ENCODE results near the gene RABGAP1L. TPM values are rescaled to one million over a fixed set of nuclear protein-coding genes. Genes with fewer than 3 reads are reported as not detected.
"Not testable (repeated sequence)": the region's sequence is repeated elsewhere in the genome, so short reads cannot be mapped to it uniquely, and the experiment has no call there.

Gene RABGAP1L
- total RNA-seq, 1 experiment from 2014 or later, result 20.2 TPM

DNA sequence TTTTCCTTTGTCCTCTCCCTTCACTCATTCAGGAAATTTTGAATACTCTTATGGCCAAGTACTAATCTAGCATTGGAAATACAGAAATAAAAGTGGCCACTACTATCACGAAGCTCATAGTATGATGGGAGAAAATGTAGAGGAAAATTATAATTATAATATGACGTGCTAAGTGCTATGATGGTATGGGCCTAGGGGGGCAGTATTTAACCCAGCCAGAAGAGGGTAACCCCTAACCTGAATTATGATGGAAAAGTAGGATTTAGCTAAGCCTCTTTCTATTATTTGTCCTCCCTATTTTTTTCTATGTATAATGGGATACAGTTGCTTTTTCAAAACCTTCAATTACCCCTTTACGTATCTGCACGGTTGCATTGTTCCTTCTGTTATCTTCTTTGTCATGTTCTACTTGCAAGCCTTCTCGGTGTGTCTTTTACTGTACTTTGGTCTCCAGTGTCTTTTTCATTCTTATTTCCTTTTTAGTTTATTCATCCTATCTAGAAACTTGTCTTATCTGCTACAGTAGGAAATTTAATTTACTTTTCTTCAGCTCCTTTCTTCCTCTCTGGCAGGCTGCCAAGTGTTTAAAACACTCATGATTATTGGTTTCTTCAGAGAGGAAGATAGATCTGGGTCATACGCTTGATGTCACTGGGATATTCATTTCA, 199.6 kb downstream of the RABGAP1L start:
- DNase-seq (ENCODE audit: low spot score), result peak; percentile 50

- DNase-seq (ENCODE audit: low spot score), result no peak
These were observed 200.1 kb downstream of the RABGAP1L start for GRCh38 chr1:174359454-174359805.

- no peak for DNase-seq (ENCODE audit: low spot score)
These were observed 205.8 kb downstream of the RABGAP1L start for GRCh38 chr1:174364996-174365736.

GRCh38 chr1:174366946-174367345, 207.6 kb downstream of the RABGAP1L start:
- no peak for DNase-seq (ENCODE audit: low spot score)

DNA sequence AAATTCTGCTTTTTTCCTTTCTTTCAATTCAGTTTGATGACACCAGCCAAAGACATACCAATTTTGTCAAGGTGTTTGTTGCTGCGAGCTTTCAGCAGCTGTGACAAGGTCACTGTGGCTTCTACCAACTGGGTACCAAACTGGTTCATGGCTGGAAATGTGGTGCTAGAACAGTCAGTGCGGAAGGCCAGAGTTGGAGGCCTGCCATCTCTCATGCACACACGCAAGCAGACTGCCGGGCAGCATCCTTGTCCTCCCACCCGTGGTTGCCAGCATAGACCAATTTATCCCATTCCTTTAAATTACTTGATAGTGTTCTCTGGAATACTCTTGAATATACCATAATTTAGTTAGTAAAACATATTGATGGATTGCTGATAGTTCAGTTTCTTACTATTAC, 208.6 kb downstream of the RABGAP1L start:
- DNase-seq (ENCODE audit: low spot score), result no peak

- DNase-seq (ENCODE audit: low spot score), result no peak
These were observed 216.7 kb downstream of the RABGAP1L start for GRCh38 chr1:174376030-174376429.

- no peak for DNase-seq (ENCODE audit: low spot score)
These were observed 232.4 kb downstream of the RABGAP1L start for GRCh38 chr1:174391716-174392115.

- DNase-seq (ENCODE audit: low spot score), result no peak
These were observed 234.6 kb downstream of the RABGAP1L start for GRCh38 chr1:174393885-174394284.

- DNase-seq (ENCODE audit: low spot score), result no peak
These were observed 237.9 kb downstream of the RABGAP1L start for GRCh38 chr1:174397261-174397660.

GRCh38 chr1:174398246-174398645, 238.9 kb downstream of the RABGAP1L start:
- no peak for DNase-seq (ENCODE audit: low spot score)

GRCh38 chr1:174399211-174399610, 239.9 kb downstream of the RABGAP1L start:
- DNase-seq (ENCODE audit: low spot score), result no peak

DNA sequence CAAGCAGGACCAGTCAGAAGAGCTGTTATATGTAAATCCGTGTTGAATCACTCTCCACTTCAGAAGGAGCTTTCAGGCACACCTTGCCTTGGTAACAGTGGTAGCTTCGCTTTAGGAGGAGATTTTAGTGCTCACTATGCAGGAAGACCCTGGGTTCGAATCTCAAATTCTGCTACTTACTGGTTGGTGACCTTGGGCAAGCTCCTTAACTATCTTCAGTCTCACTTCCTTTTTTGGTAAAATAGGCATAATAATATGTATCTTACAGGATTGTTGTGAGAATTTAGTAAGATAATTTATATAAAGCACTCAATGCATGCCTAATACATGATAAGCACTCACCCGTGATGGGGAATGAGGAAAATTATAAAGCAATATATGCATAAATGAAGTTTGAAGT, 241.8 kb downstream of the RABGAP1L start:
- DNase-seq (ENCODE audit: low spot score), result no peak

DNA sequence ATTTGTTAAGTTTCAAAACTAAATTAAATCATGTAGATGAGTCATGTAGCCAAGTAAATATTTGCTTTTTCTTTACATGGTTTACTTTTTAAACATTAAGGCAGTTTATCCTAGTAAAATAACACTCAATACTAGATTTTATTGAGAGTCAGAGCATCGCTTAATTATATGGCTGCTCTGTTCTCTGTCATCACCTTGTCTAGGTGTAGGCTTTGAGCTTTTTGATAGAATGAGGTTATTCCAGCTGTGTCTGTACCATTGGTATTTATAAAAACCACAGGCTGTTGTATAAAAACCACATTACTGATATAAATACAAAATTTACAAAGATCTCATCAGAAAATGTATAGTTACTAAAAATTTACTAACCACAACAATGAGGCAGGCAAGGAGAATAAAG, 245.9 kb downstream of the RABGAP1L start:
- peak; percentile 23 for DNase-seq (ENCODE audit: low spot score)

DNA sequence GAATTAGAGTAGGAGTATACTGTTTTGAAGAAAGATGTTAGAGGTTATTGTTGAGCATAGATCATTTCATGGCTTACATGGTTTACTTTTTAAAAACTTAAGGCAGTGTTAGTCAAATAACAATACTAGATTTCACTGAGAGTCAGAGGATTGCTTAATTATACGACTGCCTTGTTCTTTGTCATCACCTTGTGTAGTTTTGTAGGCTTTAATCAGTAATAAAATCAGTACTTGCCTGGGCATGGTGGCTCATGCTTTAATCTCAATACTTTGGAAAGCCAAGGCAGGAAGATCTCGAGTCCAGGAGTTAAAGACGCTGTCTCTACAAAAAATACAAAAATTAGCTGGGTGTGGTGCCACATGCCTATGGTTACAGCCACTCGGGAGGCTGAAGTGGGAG, 247.1 kb downstream of the RABGAP1L start:
- no peak for DNase-seq (ENCODE audit: low spot score)

DNA sequence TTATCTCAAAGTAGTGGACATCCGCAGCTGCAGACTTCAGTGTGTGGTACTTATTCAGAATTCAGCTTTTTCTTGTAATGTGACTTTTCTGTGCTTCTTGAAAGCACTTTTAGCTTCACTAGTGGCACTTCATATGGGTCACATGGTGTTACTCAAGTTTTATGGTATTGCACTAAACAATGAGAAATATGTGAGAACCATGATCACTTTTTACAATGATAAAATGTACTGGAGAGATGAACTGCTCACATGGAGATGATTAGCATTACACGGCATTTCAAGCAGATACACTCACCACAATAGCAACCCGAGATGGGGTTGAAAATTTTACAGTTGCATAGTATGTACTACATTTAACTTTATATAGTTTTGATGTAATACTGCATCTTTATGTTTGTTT, 248.3 kb downstream of the RABGAP1L start:
- no peak for DNase-seq (ENCODE audit: low spot score)

GRCh38 chr1:174408146-174408545, 248.8 kb downstream of the RABGAP1L start:
- DNase-seq (ENCODE audit: low spot score), result no peak

DNA sequence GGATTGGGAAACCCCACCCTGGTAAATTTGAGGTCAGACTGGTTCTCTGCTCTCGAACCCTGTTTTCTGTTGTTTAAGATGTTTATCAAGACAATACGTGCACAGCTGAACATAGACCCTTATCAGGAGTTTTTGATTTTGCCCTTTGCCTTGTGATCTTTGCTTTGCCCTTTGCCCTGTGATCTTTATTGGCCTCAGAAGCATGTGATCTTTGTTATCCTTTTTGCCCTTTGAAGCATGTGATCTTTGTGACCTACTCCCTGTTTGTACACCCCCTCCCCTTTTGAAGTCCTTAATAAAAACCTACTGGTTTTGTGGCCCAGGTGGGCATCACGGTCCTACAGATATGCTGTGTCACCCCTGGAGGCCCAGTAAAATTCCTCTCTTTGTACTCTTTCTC, 250.5 kb downstream of the RABGAP1L start:
- DNase-seq (ENCODE audit: low spot score), result not testable (repeated sequence)

DNA sequence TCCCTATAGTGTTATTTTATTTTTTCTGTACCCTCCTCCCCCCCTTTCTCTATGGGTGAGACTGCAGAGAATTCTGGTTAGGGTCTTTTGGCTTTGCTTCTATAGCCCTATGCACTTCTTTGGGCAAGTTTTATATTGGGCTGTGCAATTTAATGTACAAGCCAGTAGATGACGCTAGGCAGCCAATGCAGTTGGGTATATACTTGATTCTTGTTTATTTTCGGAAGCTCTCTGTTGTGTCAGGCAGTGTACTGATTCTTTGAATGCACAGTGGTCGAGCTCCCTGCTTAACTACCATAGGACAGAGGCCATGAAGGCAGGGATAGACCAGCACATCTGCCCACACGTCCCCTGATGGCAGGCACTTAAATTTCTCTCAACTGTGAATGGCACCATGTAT, 254.3 kb downstream of the RABGAP1L start:
- no peak for DNase-seq (ENCODE audit: low spot score)

- no peak for DNase-seq (ENCODE audit: low spot score)
These were observed 254.9 kb downstream of the RABGAP1L start for GRCh38 chr1:174414203-174414602.

- DNase-seq (ENCODE audit: low spot score), result no peak
These were observed 256.2 kb downstream of the RABGAP1L start for GRCh38 chr1:174415506-174415905.

GRCh38 chr1:174417921-174418320, 258.6 kb downstream of the RABGAP1L start:
- DNase-seq (ENCODE audit: low spot score), result no peak

GRCh38 chr1:174425121-174425520, 265.8 kb downstream of the RABGAP1L start:
- no peak for DNase-seq (ENCODE audit: low spot score)

- DNase-seq (ENCODE audit: low spot score), result no peak
These were observed 266.8 kb downstream of the RABGAP1L start for GRCh38 chr1:174426153-174426552.
